ENCODE data around the gene GPATCH2. TPM values are rescaled to one million over a fixed set of nuclear protein-coding genes. Genes with fewer than 3 reads are reported as not detected.
"Not testable (repeated sequence)": the region's sequence is repeated elsewhere in the genome, so short reads cannot be mapped to it uniquely, and the experiment has no call there.

Gene GPATCH2
- total and polyA plus RNA-seq, 3 experiments from 2014 or later, result 3.7 to 9.9 (median 9.5) TPM

DNA sequence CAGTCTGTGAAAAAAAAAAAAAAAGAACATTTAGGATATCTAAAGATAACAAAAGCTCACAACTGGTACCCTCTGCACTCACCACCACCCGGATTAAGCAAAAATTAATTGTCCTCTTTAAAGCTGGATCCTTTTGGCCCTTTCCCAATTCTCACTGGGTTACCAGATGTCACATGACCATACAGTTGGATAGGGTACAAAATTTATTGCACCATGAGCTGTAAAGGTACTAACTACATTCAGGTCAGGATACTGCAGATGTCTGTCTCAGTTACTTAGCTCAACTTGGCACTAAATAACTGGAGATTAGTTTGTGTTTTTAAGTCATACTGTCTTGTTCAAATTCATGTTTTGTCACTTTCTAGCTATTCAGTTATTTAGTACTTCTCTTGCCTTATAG lies 96.3 kb downstream of the GPATCH2 start:
- Histone ChIP-seq H3K27ac (ENCODE audit: low read depth, low read length) (no peak overlapping the region), H3K36me3 (ENCODE audit: insufficient read depth, low read length) (no peaks in the 10 kb centered on the region), H3K9me3 (ENCODE audit: low read length) (no peaks in the 10 kb centered on the region), H3K4me1 (ENCODE audit: insufficient read depth, low read length) (no peaks in the 10 kb centered on the region), H3K4me3 (ENCODE audit: low read length) (no peak overlapping the region), H3K27me3 (ENCODE audit: insufficient read depth, low read length, poor library complexity, severe bottlenecking) (no peaks in the 10 kb centered on the region)
- Mint-ChIP-seq H3K27ac (no peak overlapping the region), H3K4me3 (no peak overlapping the region), H3K9me3 (peaks cover 0 to 1% (median 0%) of the 10 kb centered on the region in 5 donors), H3K4me1 (no peaks in the 10 kb centered on the region), H3K27me3 (no peaks in the 10 kb centered on the region), H3K36me3 (peaks cover 0 to 19% (median 7%) of the 10 kb centered on the region in 3 donors)
- DNase-seq, result no peak
- CTCF ChIA-PET, result interaction anchor here (1.4 kb wide), 1 partner anchor 12 kb away, joined by 3 read pairs; no protein-coding TSS in a partner anchor
- POLR2A ChIA-PET, result no interaction called here

DNA sequence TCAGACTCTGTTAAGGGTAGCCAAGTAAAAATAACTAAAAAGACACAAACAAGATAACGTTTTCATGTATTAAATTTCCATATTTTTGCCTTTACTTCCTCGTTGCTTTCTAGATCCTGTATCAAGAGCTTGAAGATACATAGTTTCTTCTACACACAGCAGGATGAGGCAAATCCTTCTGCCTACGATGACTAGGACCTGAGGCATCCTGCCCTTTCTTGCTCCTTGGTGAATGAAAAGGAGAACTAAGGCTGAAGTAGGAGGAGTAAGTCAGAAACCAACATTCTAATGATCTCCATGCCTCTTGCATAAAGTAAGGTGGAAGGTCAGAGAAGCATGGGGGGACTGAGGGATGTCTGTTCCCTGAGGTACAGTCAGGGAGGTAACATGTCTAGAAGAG lies 102.6 kb downstream of the GPATCH2 start:
- Mint-ChIP-seq H3K9me3 (no peaks in the 10 kb centered on the region), H3K27me3 (no peaks in the 10 kb centered on the region), H3K4me1 (no peaks in the 10 kb centered on the region), H3K27ac (no peak overlapping the region), H3K36me3 (peaks cover 0 to 26% (median 11%) of the 10 kb centered on the region in 3 donors), H3K4me3 (no peak overlapping the region)
- H3K27me3 ChIP-seq (ENCODE audit: insufficient read depth, low read length, poor library complexity, severe bottlenecking), result no peaks in the 10 kb centered on the region
- no peaks in the 10 kb centered on the region for H3K36me3 ChIP-seq (ENCODE audit: insufficient read depth, low read length)
- H3K9me3 ChIP-seq (ENCODE audit: low read length), result no peaks in the 10 kb centered on the region
- no peaks in the 10 kb centered on the region for H3K4me1 ChIP-seq (ENCODE audit: insufficient read depth, low read length)
- no peak for DNase-seq
- no peak overlapping the region for H3K27ac ChIP-seq (ENCODE audit: low read depth, low read length)
- no peak overlapping the region for H3K4me3 ChIP-seq (ENCODE audit: low read length)
- ChIA-PET CTCF (no interaction called here), POLR2A (no interaction called here)

DNA sequence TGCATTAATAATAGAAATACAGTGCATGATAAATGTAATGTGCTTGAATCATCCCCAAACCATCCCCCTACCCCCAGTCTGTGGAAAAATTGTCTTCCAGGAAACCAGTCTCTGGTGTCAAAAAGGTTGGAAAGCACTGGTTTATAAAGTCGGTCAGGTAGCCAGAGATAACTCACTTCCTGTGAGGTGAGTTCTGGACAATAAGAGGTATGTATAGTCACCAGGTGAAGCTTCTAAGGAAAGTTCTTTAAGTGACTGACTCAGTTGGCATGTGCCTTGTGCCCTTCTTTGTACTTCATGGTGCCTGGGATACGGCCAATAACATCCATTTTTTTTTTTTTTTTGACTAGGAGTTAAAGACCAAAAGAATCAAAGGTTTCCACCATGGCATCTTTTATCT lies 103.7 kb downstream of the GPATCH2 start:
- no peak overlapping the region for H3K4me3 Mint-ChIP-seq
- no peak for DNase-seq
- ChIA-PET CTCF (no interaction called here), POLR2A (no interaction called here)
- Histone ChIP-seq H3K27ac (ENCODE audit: low read depth, low read length) (no peak overlapping the region), H3K27me3 (ENCODE audit: insufficient read depth, low read length, poor library complexity, severe bottlenecking) (no peaks in the 10 kb centered on the region), H3K36me3 (ENCODE audit: insufficient read depth, low read length) (no peaks in the 10 kb centered on the region), H3K9me3 (ENCODE audit: low read length) (no peaks in the 10 kb centered on the region), H3K4me1 (ENCODE audit: insufficient read depth, low read length) (no peaks in the 10 kb centered on the region), H3K4me3 (ENCODE audit: low read length) (no peak overlapping the region)
- H3K27ac Mint-ChIP-seq, result no peak overlapping the region
- H3K4me1 Mint-ChIP-seq, result no peaks in the 10 kb centered on the region
- peaks cover 0 to 17% (median 8%) of the 10 kb centered on the region in 3 donors for H3K36me3 Mint-ChIP-seq
- H3K27me3 Mint-ChIP-seq, result no peaks in the 10 kb centered on the region
- no peaks in the 10 kb centered on the region for H3K9me3 Mint-ChIP-seq

DNA sequence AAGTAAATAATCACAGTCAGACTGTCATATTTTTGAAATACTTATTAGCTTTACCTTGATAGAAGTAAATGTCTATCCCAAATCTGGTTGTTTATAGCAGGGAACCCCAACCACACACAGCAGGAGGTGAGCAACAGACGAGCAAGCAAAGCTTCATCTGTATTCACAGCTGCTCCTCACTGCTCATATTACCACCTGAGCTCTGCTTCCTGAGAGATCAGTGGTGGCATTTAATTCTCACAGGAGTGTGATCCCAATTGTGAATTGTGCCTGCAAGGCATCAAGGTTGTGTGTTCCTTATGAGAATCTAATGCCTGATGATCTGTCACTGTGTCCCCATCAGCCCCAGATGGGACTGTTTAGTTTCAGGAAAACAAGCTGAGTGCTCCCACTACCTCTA lies 104.3 kb downstream of the GPATCH2 start:
- no peak overlapping the region for H3K4me3 ChIP-seq (ENCODE audit: low read length)
- no peaks in the 10 kb centered on the region for H3K27me3 ChIP-seq (ENCODE audit: insufficient read depth, low read length, poor library complexity, severe bottlenecking)
- ChIA-PET CTCF (no interaction called here), POLR2A (no interaction called here)
- no peaks in the 10 kb centered on the region for H3K4me1 Mint-ChIP-seq
- H3K4me1 ChIP-seq (ENCODE audit: insufficient read depth, low read length), result no peaks in the 10 kb centered on the region
- H3K9me3 Mint-ChIP-seq, result no peaks in the 10 kb centered on the region
- no peaks in the 10 kb centered on the region for H3K36me3 ChIP-seq (ENCODE audit: insufficient read depth, low read length)
- H3K27ac ChIP-seq (ENCODE audit: low read depth, low read length), result no peak overlapping the region
- H3K27me3 Mint-ChIP-seq, result no peaks in the 10 kb centered on the region
- peaks cover 0 to 17% (median 8%) of the 10 kb centered on the region in 3 donors for H3K36me3 Mint-ChIP-seq
- H3K9me3 ChIP-seq (ENCODE audit: low read length), result no peaks in the 10 kb centered on the region
- no peak for DNase-seq
- no peak overlapping the region for H3K4me3 Mint-ChIP-seq
- no peak overlapping the region for H3K27ac Mint-ChIP-seq

DNA sequence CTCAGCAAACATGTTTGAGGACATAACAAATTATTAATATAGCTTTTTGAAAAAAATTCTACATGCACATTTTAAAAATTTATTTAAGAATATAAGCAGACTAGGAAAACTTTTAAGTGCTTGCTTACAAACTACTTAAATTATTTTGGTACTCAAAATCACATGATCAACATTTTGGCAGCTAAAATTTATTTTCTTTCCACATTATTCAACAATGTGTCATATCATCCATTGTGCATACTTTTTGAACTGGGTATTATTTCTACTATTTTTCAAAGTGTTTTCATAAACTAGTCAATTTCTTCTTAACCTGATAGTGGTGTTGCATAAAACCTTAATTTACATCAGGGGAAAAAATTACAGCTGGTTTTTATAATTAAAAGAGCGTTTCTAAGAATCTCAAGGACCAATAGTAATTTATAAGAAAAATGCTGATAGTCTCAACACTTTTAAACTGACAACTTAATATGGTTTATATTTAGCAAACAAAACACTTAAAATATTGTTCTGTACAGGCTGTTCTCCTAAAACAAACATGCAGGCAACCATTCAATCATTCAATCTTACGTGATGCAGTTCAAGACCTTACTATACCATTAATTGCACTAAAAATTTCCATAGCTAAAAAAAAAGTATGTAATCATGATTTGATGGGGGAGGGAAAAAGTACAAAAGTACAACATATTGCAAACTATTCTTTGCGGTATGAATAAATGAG lies 105.0 kb downstream of the GPATCH2 start:
- H3K4me1 ChIP-seq (ENCODE audit: insufficient read depth, low read length), result no peaks in the 10 kb centered on the region
- Mint-ChIP-seq H3K27ac (no peak overlapping the region), H3K9me3 (no peaks in the 10 kb centered on the region), H3K4me3 (no peak overlapping the region), H3K4me1 (no peaks in the 10 kb centered on the region), H3K27me3 (no peaks in the 10 kb centered on the region), H3K36me3 (peaks cover 0 to 17% (median 8%) of the 10 kb centered on the region in 3 donors)
- H3K36me3 ChIP-seq (ENCODE audit: insufficient read depth, low read length), result no peaks in the 10 kb centered on the region
- no peak overlapping the region for H3K4me3 ChIP-seq (ENCODE audit: low read length)
- H3K9me3 ChIP-seq (ENCODE audit: low read length), result no peaks in the 10 kb centered on the region
- no peak overlapping the region for H3K27ac ChIP-seq (ENCODE audit: low read depth, low read length)
- no peaks in the 10 kb centered on the region for H3K27me3 ChIP-seq (ENCODE audit: insufficient read depth, low read length, poor library complexity, severe bottlenecking)
- ChIA-PET POLR2A (no interaction called here), CTCF (no interaction called here)
- DNase-seq, result no peak

DNA sequence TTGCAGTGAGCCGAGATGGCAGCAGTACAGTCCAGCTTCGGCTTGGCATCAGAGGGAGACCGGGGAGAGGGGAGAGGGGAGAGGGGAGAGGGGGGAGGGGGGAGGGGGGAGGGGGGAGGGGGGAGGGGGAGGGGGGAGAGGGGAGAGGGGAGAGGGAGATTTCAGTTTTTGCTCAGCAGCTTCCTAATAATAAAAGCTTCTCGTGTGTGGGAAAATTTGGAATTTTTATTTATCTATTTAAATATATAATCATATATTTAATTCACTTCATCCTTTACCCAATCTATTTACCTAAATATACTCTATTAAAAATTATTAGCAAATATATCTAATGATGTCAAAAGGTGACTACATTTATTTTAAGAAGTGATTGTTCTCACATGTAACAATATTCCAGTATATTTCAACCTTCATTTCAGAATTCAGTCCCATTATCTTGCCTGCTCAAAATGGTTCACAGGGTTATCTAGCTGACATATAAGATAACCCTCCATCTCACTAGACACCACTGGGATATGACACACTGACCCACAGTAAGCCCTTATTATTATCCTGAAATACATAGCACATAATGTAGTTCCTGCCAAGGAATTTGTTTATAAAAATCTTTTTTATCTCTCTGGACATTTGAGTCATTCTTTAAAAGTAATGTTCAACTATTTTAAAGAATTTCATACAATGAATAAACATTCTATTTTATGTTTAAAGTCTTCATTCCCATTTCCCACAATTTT lies 105.9 kb downstream of the GPATCH2 start:
- H3K4me1 ChIP-seq (ENCODE audit: insufficient read depth, low read length), result no peaks in the 10 kb centered on the region
- H3K27ac ChIP-seq (ENCODE audit: low read depth, low read length), result no peak overlapping the region
- no peaks in the 10 kb centered on the region for H3K36me3 ChIP-seq (ENCODE audit: insufficient read depth, low read length)
- Mint-ChIP-seq H3K36me3 (peaks cover 0 to 17% (median 8%) of the 10 kb centered on the region in 3 donors), H3K4me1 (no peaks in the 10 kb centered on the region), H3K4me3 (no peak overlapping the region), H3K27ac (no peak overlapping the region), H3K9me3 (no peaks in the 10 kb centered on the region), H3K27me3 (no peaks in the 10 kb centered on the region)
- POLR2A ChIA-PET, result no interaction called here
- CTCF ChIA-PET, result no interaction called here
- no peak for DNase-seq
- H3K4me3 ChIP-seq (ENCODE audit: low read length), result no peak overlapping the region
- no peaks in the 10 kb centered on the region for H3K9me3 ChIP-seq (ENCODE audit: low read length)
- no peaks in the 10 kb centered on the region for H3K27me3 ChIP-seq (ENCODE audit: insufficient read depth, low read length, poor library complexity, severe bottlenecking)

DNA sequence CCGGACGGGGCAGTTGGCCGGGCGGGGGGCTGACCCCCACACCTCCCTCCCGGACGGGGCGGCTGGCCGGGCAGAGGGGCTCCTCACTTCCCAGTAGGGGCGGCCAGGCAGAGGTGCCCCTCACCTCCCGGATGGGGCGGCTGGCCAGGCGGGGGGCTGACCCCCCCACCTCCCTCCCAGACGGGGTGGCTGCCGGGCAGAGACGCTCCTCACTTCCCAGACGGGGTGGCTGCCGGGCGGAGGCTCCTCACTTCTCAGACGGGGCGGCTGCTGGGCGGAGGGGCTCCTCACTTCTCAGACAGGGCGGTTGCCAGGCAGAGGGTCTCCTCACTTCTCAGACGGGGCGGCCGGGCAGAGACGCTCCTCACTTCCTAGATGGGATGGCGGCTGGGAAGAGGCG lies 107.0 kb downstream of the GPATCH2 start:
- H3K4me3 Mint-ChIP-seq; H3K4me1 ChIP-seq (ENCODE audit: insufficient read depth, low read length); CTCF ChIA-PET; H3K9me3 Mint-ChIP-seq; H3K27me3 ChIP-seq (ENCODE audit: insufficient read depth, low read length, poor library complexity, severe bottlenecking); H3K4me1 Mint-ChIP-seq; H3K4me3 ChIP-seq (ENCODE audit: low read length); H3K36me3 ChIP-seq (ENCODE audit: insufficient read depth, low read length); H3K27me3 Mint-ChIP-seq; POLR2A ChIA-PET; H3K27ac Mint-ChIP-seq; DNase-seq; H3K9me3 ChIP-seq (ENCODE audit: low read length); H3K27ac ChIP-seq (ENCODE audit: low read depth, low read length): not testable (repeated sequence)
- peaks cover 0 to 17% (median 5%) of the 10 kb centered on the region in 3 donors for H3K36me3 Mint-ChIP-seq

DNA sequence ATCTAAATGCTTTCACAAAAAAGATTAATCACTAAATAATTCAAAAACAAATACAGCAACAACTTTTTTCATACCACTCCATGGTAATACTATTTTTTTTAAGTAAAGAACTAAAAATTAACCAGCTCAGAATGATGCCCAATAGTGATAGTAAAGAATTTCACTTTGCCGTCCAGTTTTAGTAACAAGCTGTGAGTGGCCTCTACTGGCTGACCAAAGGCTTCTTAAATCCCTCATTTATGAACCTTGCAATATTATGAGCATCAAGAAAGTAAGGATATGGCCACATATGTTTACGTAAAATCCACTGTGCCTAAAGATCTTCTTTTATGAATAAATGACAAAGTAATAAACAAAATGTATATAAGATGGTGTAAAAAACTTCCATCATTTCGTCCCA lies 108.6 kb downstream of the GPATCH2 start:
- ChIA-PET POLR2A (no interaction called here), CTCF (no interaction called here)
- H3K4me3 Mint-ChIP-seq, result no peak overlapping the region

More for the DNA sequence above, 108.6 kb downstream of the GPATCH2 start:
- no peaks in the 10 kb centered on the region for H3K27me3 Mint-ChIP-seq
- no peaks in the 10 kb centered on the region for H3K4me1 Mint-ChIP-seq
- Histone ChIP-seq H3K27me3 (ENCODE audit: insufficient read depth, low read length, poor library complexity, severe bottlenecking) (no peaks in the 10 kb centered on the region), H3K4me1 (ENCODE audit: insufficient read depth, low read length) (no peaks in the 10 kb centered on the region), H3K36me3 (ENCODE audit: insufficient read depth, low read length) (no peaks in the 10 kb centered on the region), H3K9me3 (ENCODE audit: low read length) (no peaks in the 10 kb centered on the region), H3K4me3 (ENCODE audit: low read length) (no peak overlapping the region), H3K27ac (ENCODE audit: low read depth, low read length) (no peak overlapping the region)
- H3K36me3 Mint-ChIP-seq, result peaks cover 0 to 5% (median 0%) of the 10 kb centered on the region in 3 donors
- H3K9me3 Mint-ChIP-seq, result no peaks in the 10 kb centered on the region
- no peak overlapping the region for H3K27ac Mint-ChIP-seq
- no peak for DNase-seq

Measured in CD8-positive, alpha-beta memory T cell (primary cell).